IPS-20b (cell line): Measurements from ENCODE around the gene PACSIN2.

Source experiments
- H3K27ac ChIP-seq: one replicate; pipeline ENCODE4 v1.5.1; 2013; ENCODE audit warnings: low read length
- H3K27me3 ChIP-seq: 2 replicates; pipeline ENCODE4 v1.6.1; 2013; ENCODE audit warnings: mild to moderate bottlenecking, low read length, inconsistent platforms; ENCODE audit not compliant: insufficient read depth
- H3K36me3 ChIP-seq: 2 replicates; pipeline ENCODE4 v1.6.1; 2013; ENCODE audit warnings: low read depth, mild to moderate bottlenecking, inconsistent platforms, low read length, moderate library complexity; ENCODE audit not compliant: insufficient read depth
- H3K4me1 ChIP-seq: 2 replicates; pipeline ENCODE4 v1.6.1; 2013; ENCODE audit warnings: mild to moderate bottlenecking, control low read depth, inconsistent platforms, low read length, moderate library complexity; ENCODE audit not compliant: insufficient read depth
- H3K4me3 ChIP-seq: 2 replicates; pipeline ENCODE4 v1.5.1; 2013; ENCODE audit warnings: mild to moderate bottlenecking, low read length, inconsistent platforms
- H3K9ac ChIP-seq: 2 replicates; pipeline ENCODE4 v1.6.1; 2013; ENCODE audit warnings: low read depth, mild to moderate bottlenecking, inconsistent platforms, low read length, moderate library complexity
- H3K9me3 ChIP-seq: 2 replicates; pipeline ENCODE4 v1.6.1; 2013; ENCODE audit warnings: mild to moderate bottlenecking, low read depth, low read length, inconsistent platforms; ENCODE audit not compliant: insufficient read depth

PACSIN2 gene

DNA sequence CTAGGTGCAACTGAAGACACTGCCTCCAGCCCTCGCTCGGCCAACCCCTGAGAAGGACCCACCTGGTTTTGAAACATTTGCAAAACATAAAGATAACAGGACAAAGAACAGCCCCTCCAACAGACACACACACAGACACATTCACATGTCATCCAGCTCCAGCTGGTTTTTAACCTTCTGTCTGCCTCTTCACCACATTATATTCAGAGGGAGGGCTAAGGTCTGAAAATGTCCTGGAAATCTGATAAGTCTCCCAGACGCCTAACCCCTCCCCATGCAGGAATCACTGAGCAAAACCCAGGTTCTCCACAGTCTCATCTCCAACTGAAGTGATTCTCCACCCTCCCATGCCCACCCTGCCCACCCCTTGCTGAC is 29.4 kb downstream of the PACSIN2 start:
- H3K27ac ChIP-seq, result no peak overlapping the region
- no peak overlapping the region for H3K4me3 ChIP-seq
- H3K9me3 ChIP-seq, result no peaks in the 10 kb centered on the region
- H3K4me1 ChIP-seq, result peaks cover 19% of the 10 kb centered on the region
- H3K36me3 ChIP-seq, result no peaks in the 10 kb centered on the region
- no peaks in the 10 kb centered on the region for H3K27me3 ChIP-seq
- H3K9ac ChIP-seq, result no peak overlapping the region

GRCh38 chr22:42984814-42985530 is 30.0 kb downstream of the PACSIN2 start:
- Histone ChIP-seq H3K27me3 (no peaks in the 10 kb centered on the region), H3K27ac (no peak overlapping the region), H3K4me1 (peaks cover 15% of the 10 kb centered on the region), H3K9me3 (no peaks in the 10 kb centered on the region), H3K4me3 (no peak overlapping the region), H3K36me3 (no peaks in the 10 kb centered on the region), H3K9ac (no peak overlapping the region)

DNA sequence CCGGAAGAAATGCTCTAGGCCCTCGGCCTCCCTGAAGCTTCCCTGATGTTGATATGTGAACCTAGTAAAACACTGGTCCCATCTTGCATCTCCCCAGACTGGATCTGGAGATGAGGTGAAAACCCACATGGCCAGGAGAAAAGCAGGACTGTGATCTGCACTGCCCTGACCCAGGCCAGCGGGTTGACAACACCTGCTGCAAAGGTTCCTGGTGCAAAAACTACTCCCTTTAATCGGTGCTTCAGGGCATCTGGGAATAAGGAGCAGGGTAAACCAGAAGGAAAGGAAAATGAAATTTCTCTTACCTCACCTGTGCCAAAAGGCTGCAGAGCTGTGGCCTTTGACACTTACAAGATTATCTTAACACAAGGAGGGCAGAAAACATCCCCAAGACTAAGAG is 30.6 kb downstream of the PACSIN2 start:
- Histone ChIP-seq H3K9ac (no peak overlapping the region), H3K27me3 (no peaks in the 10 kb centered on the region), H3K4me1 (peaks cover 15% of the 10 kb centered on the region), H3K27ac (no peak overlapping the region), H3K36me3 (no peaks in the 10 kb centered on the region), H3K9me3 (no peaks in the 10 kb centered on the region), H3K4me3 (no peak overlapping the region)

GRCh38 chr22:42983470-42983869 is 31.5 kb downstream of the PACSIN2 start:
- no peaks in the 10 kb centered on the region for H3K9me3 ChIP-seq
- no peak overlapping the region for H3K4me3 ChIP-seq
- H3K36me3 ChIP-seq, result no peaks in the 10 kb centered on the region
- no peak overlapping the region for H3K9ac ChIP-seq
- H3K27me3 ChIP-seq, result no peaks in the 10 kb centered on the region
- peaks cover 19% of the 10 kb centered on the region for H3K4me1 ChIP-seq
- H3K27ac ChIP-seq, result no peak overlapping the region

DNA sequence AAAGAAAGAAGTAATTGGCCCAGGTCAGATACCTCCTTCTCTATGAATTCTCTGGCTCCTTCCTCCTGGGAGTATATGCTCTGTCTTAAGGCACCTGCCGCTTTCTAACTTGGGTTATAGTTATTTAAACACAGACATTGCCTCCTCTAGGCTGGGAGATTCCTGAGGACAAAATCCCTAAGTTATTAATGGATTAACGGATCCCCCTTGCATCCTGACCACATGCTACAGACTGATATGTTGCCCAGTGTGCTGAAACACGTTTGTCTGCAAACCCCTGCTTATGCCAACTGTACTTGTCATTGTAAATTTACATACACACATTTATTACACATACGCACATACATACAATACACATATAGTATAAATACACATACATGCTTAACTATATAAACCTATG is 35.3 kb downstream of the PACSIN2 start:
- H3K4me3 ChIP-seq, result no peak overlapping the region
- H3K27me3 ChIP-seq, result no peaks in the 10 kb centered on the region
- H3K36me3 ChIP-seq, result no peaks in the 10 kb centered on the region
- peaks cover 27% of the 10 kb centered on the region for H3K4me1 ChIP-seq
- no peak overlapping the region for H3K9ac ChIP-seq
- H3K27ac ChIP-seq, result no peak overlapping the region
- H3K9me3 ChIP-seq, result no peaks in the 10 kb centered on the region

- Histone ChIP-seq H3K4me1 (peaks cover 22% of the 10 kb centered on the region; the same call in 1 of the 2 replicates), H3K27me3 (no peaks in the 10 kb centered on the region), H3K27ac (no peak overlapping the region), H3K9me3 (no peaks in the 10 kb centered on the region), H3K36me3 (no peaks in the 10 kb centered on the region), H3K4me3 (no peak overlapping the region), H3K9ac (no peak overlapping the region)
These were observed 36.4 kb downstream of the PACSIN2 start for GRCh38 chr22:42978453-42979103.

- Histone ChIP-seq H3K9ac (no peak overlapping the region), H3K27me3 (no peaks in the 10 kb centered on the region), H3K27ac (no peak overlapping the region), H3K4me3 (no peak overlapping the region), H3K36me3 (no peaks in the 10 kb centered on the region), H3K4me1 (peaks cover 22% of the 10 kb centered on the region), H3K9me3 (no peaks in the 10 kb centered on the region)
These were observed 37.4 kb downstream of the PACSIN2 start for GRCh38 chr22:42977569-42977968.

GRCh38 chr22:42976217-42976933 is 38.6 kb downstream of the PACSIN2 start:
- Histone ChIP-seq H3K36me3 (no peaks in the 10 kb centered on the region), H3K27ac (no peak overlapping the region), H3K4me3 (no peak overlapping the region), H3K27me3 (no peaks in the 10 kb centered on the region), H3K9me3 (no peaks in the 10 kb centered on the region), H3K4me1 (peaks cover 22% of the 10 kb centered on the region), H3K9ac (no peak overlapping the region)

GRCh38 chr22:42974223-42974622 is 40.7 kb downstream of the PACSIN2 start:
- Histone ChIP-seq H3K9me3 (no peaks in the 10 kb centered on the region), H3K27ac (no peak overlapping the region), H3K4me3 (no peak overlapping the region), H3K9ac (no peak overlapping the region), H3K4me1 (peaks cover 22% of the 10 kb centered on the region), H3K27me3 (no peaks in the 10 kb centered on the region), H3K36me3 (no peaks in the 10 kb centered on the region)

DNA sequence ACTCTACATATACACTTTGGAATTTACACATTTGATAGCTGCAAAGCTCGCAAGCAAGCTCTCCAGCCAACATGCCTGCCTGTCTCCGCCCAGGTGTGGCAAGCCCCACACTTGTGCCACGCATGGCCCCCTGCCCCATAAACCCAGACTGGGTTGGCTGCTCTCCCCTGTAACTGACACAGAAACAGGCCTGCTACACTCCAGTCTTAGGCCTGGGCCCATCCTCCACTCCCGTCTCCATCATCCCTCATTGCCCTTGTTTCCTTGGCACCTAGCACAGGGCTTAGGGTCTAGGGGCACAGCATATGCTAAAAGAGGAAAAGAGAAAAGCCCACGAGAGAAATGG is 41.4 kb downstream of the PACSIN2 start:
- Histone ChIP-seq H3K4me3 (no peak overlapping the region), H3K4me1 (peaks cover 18% of the 10 kb centered on the region), H3K9me3 (no peaks in the 10 kb centered on the region), H3K27ac (no peak overlapping the region), H3K27me3 (no peaks in the 10 kb centered on the region), H3K36me3 (no peaks in the 10 kb centered on the region), H3K9ac (no peak overlapping the region)

DNA sequence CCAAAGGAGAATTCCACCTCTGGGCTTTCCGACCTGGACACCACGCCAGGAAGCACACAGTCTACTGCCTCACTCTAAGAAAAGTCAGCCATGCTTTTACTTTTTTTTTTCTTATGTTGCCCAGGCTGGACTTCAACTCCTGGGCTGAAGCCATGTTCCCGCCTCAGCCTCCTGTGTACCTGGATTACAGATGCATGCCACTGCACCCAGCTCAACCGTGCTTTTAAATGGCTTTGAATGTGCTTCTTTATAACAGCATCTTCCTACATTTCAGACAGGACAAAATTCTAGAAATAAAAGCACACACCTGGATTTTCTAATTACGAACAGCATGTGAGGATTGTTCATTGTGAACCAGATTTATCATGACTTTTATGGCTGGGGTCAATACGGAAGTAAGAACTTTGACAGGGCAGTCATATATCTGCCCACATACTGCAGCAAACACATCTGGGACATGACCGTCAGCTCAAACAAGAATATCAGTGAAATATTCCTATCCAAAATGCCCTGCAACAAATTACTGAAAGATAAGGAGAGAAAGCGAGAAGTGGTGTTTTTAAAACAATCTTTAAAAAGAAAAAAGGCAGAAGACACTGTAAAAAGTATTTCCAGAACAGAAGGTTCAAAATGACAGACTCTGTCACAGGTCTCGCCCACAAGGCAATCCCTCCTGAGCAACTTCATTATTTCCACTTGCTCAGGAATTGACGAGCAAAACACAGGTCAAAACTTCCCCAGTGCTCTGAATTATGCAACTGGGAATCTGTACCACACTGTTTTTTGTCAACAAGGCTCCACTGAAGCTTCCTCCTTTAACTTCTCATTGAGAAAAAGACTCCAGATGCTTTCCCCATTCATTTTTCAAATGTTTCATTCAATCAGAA is 42.1 kb downstream of the PACSIN2 start:
- Histone ChIP-seq H3K27me3 (no peaks in the 10 kb centered on the region), H3K27ac (no peak overlapping the region), H3K4me1 (peaks cover 14% of the 10 kb centered on the region), H3K9me3 (no peaks in the 10 kb centered on the region), H3K4me3 (no peak overlapping the region), H3K36me3 (no peaks in the 10 kb centered on the region), H3K9ac (no peak overlapping the region)
